Peyer's patch (tissue), 4 donors: ENCODE results near the gene BCL2L1.

ENCODE experiments used
- POLR2A ChIP-seq, 2 donors: fragments of 450-650 bp; IDR thresholded peaks; one replicate each; pipeline ENCODE4 v1.5.1; 2017; ENCODE audit warnings: antibody characterized with exemption in 2 of 2, mild to moderate bottlenecking in 2 of 2, moderate library complexity in 2 of 2
- TF ChIP-seq, protein P1 (sequence below), 6 experiments: fragments of 450-650 bp in 4 of 6; fragments of 200-600 bp in 2 of 6; sonication (generic) in 1 of 6; IDR thresholded peaks; one replicate each; pipeline ENCODE4 v1.5.1; 2017 to 2019; ENCODE audit warnings: antibody characterized with exemption in 6 of 6, mild to moderate bottlenecking in 3 of 6, moderate library complexity in 1 of 6

DNA sequence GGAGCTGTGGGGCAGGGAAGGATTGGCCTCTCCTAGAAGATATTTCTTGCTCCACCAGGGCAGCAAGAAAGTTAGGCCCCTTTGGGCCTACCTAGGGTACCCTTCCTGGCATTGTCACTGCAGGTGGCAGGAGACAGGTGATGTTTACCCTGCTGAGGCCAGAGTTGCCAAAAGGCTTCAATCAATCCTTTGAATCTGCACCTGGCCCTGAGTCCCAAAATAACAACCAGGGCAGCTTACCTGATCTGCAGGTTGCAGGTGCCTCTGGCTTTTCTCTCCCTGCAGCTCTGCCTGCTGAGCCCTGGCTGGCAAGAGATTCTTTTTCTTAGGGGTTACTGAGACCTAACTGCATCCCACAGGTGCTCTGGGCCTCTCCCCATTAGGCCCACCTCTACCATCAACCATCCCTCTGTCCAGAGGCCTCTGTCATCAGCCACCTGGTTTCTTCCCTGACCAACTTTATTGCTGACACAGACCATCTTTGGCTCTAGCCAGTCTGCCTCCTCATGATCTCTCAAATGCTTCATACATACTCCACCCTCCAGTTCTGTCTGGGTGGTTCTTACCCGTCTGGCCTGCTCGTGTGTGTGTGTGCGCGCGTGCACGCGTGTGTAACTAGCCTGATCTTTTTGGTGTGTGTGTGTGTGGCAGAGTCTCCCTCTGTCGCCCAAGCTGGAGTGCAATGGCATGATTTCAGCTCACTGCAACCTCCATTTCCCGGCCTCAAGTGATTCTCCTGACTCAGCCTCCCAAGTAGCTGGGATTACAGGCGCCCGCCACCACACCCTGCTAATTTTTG lies 13.7 kb downstream of the BCL2L1 start:
- TF ChIP-seq, protein P1, sequence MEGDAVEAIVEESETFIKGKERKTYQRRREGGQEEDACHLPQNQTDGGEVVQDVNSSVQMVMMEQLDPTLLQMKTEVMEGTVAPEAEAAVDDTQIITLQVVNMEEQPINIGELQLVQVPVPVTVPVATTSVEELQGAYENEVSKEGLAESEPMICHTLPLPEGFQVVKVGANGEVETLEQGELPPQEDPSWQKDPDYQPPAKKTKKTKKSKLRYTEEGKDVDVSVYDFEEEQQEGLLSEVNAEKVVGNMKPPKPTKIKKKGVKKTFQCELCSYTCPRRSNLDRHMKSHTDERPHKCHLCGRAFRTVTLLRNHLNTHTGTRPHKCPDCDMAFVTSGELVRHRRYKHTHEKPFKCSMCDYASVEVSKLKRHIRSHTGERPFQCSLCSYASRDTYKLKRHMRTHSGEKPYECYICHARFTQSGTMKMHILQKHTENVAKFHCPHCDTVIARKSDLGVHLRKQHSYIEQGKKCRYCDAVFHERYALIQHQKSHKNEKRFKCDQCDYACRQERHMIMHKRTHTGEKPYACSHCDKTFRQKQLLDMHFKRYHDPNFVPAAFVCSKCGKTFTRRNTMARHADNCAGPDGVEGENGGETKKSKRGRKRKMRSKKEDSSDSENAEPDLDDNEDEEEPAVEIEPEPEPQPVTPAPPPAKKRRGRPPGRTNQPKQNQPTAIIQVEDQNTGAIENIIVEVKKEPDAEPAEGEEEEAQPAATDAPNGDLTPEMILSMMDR (IDR thresholded peaks at IDR 0.05), result no peak
- no peak for TF ChIP-seq POLR2A (IDR thresholded peaks at IDR 0.05)
